Measurements from ENCODE around the gene MCTP1. TPM values are rescaled to one million over a fixed set of nuclear protein-coding genes. Genes with fewer than 3 reads are reported as not detected.
A peak's percentile ranks its signal among the peaks of the same experiment; 100 is the strongest.
"Not testable (repeated sequence)": the region's sequence is repeated elsewhere in the genome, so short reads cannot be mapped to it uniquely, and the experiment has no call there.

Gene MCTP1
- polyA plus RNA-seq, 1 donor from 2014 or later: 1.9 TPM

DNA sequence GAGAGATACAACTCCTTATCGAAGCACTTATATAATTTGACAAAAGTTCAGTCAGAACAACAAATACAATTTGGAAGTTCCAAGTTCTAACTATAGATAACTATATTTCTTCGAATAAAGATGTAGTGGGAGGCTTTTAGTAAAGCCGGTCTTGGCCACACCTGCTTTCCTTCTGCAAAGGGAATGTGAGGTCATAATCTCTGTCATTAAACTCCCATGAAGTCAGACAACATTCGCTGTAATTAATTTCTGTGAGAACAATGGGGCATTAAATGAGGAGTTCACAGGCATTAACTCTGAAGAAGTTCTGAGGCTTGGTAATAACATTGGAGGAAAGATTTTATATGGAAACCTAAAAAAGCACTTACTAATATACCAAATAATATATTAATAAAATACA is 67.5 kb downstream of the MCTP1 start:
- no peaks in the 10 kb centered on the region for H3K27me3 ChIP-seq (ENCODE audit: insufficient read depth, low read depth, low read length)
- H3K4me2 ChIP-seq (ENCODE audit: low read length): no peak overlapping the region
- H4K20me1 ChIP-seq (ENCODE audit: insufficient read depth): no peaks in the 10 kb centered on the region
- TF ChIP-seq, protein P1, sequence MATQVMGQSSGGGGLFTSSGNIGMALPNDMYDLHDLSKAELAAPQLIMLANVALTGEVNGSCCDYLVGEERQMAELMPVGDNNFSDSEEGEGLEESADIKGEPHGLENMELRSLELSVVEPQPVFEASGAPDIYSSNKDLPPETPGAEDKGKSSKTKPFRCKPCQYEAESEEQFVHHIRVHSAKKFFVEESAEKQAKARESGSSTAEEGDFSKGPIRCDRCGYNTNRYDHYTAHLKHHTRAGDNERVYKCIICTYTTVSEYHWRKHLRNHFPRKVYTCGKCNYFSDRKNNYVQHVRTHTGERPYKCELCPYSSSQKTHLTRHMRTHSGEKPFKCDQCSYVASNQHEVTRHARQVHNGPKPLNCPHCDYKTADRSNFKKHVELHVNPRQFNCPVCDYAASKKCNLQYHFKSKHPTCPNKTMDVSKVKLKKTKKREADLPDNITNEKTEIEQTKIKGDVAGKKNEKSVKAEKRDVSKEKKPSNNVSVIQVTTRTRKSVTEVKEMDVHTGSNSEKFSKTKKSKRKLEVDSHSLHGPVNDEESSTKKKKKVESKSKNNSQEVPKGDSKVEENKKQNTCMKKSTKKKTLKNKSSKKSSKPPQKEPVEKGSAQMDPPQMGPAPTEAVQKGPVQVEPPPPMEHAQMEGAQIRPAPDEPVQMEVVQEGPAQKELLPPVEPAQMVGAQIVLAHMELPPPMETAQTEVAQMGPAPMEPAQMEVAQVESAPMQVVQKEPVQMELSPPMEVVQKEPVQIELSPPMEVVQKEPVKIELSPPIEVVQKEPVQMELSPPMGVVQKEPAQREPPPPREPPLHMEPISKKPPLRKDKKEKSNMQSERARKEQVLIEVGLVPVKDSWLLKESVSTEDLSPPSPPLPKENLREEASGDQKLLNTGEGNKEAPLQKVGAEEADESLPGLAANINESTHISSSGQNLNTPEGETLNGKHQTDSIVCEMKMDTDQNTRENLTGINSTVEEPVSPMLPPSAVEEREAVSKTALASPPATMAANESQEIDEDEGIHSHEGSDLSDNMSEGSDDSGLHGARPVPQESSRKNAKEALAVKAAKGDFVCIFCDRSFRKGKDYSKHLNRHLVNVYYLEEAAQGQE (IDR thresholded peaks at IDR 0.05; ENCODE audit: borderline replicate concordance): no peak
- no peak for TF ChIP-seq EP300 (conservative IDR thresholded peaks at IDR 0.05; ENCODE audit: poor library complexity, severe bottlenecking)
- TF ChIP-seq MXI1 (conservative IDR thresholded peaks at IDR 0.05; ENCODE audit: poor library complexity, severe bottlenecking): no peak
- TF ChIP-seq SMC3 (conservative IDR thresholded peaks at IDR 0.05; ENCODE audit: poor library complexity): no peak
- TF ChIP-seq TAF1 (IDR thresholded peaks at IDR 0.05; ENCODE audit: low read depth): no peak
- no peak for TF ChIP-seq EZH2 (IDR thresholded peaks at IDR 0.05; ENCODE audit: borderline replicate concordance, insufficient read depth, low read length, poor library complexity, severe bottlenecking)
- no peak for TF ChIP-seq RAD21 (conservative IDR thresholded peaks at IDR 0.05)
- TF ChIP-seq POLR2AphosphoS5 (IDR thresholded peaks at IDR 0.05): no peak
- TF ChIP-seq, protein P2, sequence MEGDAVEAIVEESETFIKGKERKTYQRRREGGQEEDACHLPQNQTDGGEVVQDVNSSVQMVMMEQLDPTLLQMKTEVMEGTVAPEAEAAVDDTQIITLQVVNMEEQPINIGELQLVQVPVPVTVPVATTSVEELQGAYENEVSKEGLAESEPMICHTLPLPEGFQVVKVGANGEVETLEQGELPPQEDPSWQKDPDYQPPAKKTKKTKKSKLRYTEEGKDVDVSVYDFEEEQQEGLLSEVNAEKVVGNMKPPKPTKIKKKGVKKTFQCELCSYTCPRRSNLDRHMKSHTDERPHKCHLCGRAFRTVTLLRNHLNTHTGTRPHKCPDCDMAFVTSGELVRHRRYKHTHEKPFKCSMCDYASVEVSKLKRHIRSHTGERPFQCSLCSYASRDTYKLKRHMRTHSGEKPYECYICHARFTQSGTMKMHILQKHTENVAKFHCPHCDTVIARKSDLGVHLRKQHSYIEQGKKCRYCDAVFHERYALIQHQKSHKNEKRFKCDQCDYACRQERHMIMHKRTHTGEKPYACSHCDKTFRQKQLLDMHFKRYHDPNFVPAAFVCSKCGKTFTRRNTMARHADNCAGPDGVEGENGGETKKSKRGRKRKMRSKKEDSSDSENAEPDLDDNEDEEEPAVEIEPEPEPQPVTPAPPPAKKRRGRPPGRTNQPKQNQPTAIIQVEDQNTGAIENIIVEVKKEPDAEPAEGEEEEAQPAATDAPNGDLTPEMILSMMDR (IDR thresholded peaks at IDR 0.05; ENCODE audit: poor library complexity, severe bottlenecking): no peak
- H3K27ac ChIP-seq (ENCODE audit: low read length): no peak overlapping the region
- no peak overlapping the region for H3K4me3 ChIP-seq (ENCODE audit: low read length)
- H3K36me3 ChIP-seq (ENCODE audit: insufficient read depth, low read length): no peaks in the 10 kb centered on the region
- H3K9ac ChIP-seq (ENCODE audit: low read length): no peak overlapping the region
- H3K9me3 ChIP-seq (ENCODE audit: low read length): no peaks in the 10 kb centered on the region
- peaks cover 3% of the 10 kb centered on the region for H3F3A ChIP-seq (ENCODE audit: insufficient read depth, low read length, poor library complexity, severe bottlenecking)
- H3K9me2 ChIP-seq (ENCODE audit: insufficient read depth, low read length): no peaks in the 10 kb centered on the region
- no peaks in the 10 kb centered on the region for H3K79me2 ChIP-seq (replicated peaks; ENCODE audit: insufficient read depth, low read length)
- H2AFZ ChIP-seq (ENCODE audit: low read depth, low read length): no peak overlapping the region

DNA sequence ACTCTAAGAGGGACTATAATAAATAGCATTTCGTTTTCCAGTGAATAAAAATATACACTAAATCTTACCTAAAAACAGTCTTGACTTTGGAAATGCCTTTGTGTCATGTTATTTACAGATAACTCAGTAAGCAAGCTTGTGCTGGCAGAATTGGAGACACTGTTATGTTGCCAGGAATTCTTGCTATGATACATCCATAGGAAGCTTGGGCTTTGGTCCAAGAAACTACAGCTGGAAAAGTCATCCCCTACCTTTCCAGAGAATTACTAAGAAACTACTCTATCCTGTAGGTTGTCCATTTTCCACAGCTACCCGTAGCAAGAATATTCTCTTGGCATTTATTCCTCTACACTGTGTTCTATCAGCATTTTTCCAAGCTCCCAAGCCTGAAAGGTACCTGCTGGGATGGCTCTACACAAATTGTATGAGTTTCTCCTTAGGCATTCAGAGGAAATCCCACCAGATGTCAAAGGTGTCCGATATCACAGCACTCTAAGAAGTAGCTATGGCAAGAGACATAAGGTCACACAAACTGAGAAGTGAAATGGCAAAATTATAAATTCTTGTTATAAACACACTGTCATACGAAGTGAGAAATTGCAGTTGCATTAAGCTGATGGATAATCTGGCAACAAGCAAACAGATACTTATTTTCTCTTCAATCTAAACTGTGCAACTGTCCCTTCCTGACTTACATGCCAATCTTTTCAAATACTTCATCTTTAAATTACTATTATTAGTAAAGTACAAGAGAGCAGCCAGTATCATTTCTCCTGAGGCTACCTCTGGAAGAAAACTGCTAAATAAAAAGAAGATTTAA is 68.5 kb downstream of the MCTP1 start:
- Histone ChIP-seq H3F3A (ENCODE audit: insufficient read depth, low read length, poor library complexity, severe bottlenecking) (peaks cover 3% of the 10 kb centered on the region), H3K4me3 (ENCODE audit: low read length) (no peak overlapping the region), H3K9ac (ENCODE audit: low read length) (no peak overlapping the region), H3K79me2 (replicated peaks; ENCODE audit: insufficient read depth, low read length) (no peaks in the 10 kb centered on the region), H3K9me3 (ENCODE audit: low read length) (no peaks in the 10 kb centered on the region), H3K4me2 (ENCODE audit: low read length) (no peak overlapping the region), H3K27ac (ENCODE audit: low read length) (peak overlapping the region; percentile 3), H4K20me1 (ENCODE audit: insufficient read depth) (no peaks in the 10 kb centered on the region), H2AFZ (ENCODE audit: low read depth, low read length) (no peak overlapping the region), H3K27me3 (ENCODE audit: insufficient read depth, low read depth, low read length) (no peaks in the 10 kb centered on the region), H3K9me2 (ENCODE audit: insufficient read depth, low read length) (no peaks in the 10 kb centered on the region), H3K36me3 (ENCODE audit: insufficient read depth, low read length) (no peaks in the 10 kb centered on the region)
- peak; percentile 78 for TF ChIP-seq POLR2AphosphoS5 (IDR thresholded peaks at IDR 0.05)
- TF ChIP-seq SMC3 (conservative IDR thresholded peaks at IDR 0.05; ENCODE audit: poor library complexity): no peak
- TF ChIP-seq, protein P2 (IDR thresholded peaks at IDR 0.05; ENCODE audit: poor library complexity, severe bottlenecking): no peak
- TF ChIP-seq RAD21 (conservative IDR thresholded peaks at IDR 0.05): no peak
- TF ChIP-seq, protein P1 (IDR thresholded peaks at IDR 0.05; ENCODE audit: borderline replicate concordance): peak; percentile 88
- TF ChIP-seq EP300 (conservative IDR thresholded peaks at IDR 0.05; ENCODE audit: poor library complexity, severe bottlenecking): peak; percentile 82
- TF ChIP-seq TAF1 (IDR thresholded peaks at IDR 0.05; ENCODE audit: low read depth): no peak
- no peak for TF ChIP-seq MXI1 (conservative IDR thresholded peaks at IDR 0.05; ENCODE audit: poor library complexity, severe bottlenecking)
- no peak for TF ChIP-seq EZH2 (IDR thresholded peaks at IDR 0.05; ENCODE audit: borderline replicate concordance, insufficient read depth, low read length, poor library complexity, severe bottlenecking)

DNA sequence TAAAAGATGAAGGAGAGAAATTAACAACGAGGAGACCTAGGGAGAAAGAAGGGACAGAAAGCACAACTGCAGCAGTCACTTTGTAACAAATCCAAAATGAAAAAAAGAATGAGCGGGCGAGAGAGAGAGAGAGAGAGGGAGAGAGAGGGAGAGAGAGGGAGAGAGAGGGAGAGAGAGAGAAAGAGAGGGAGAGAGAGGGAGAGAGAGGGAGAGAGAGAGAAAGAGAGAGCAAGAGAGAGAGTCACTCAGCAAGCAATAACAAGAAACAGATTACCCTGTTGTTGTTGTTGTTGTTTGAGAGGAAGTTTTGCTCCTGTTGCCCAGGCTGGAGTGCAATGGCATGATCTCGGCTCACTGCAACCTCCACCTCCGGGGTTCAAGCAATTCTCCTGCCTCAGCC is 77.1 kb downstream of the MCTP1 start:
- H3K27me3 ChIP-seq (ENCODE audit: insufficient read depth, low read depth, low read length); H3K9me3 ChIP-seq (ENCODE audit: low read length); H3K36me3 ChIP-seq (ENCODE audit: insufficient read depth, low read length); H3F3A ChIP-seq (ENCODE audit: insufficient read depth, low read length, poor library complexity, severe bottlenecking); H4K20me1 ChIP-seq (ENCODE audit: insufficient read depth); H3K27ac ChIP-seq (ENCODE audit: low read length); H3K9me2 ChIP-seq (ENCODE audit: insufficient read depth, low read length); H3K4me3 ChIP-seq (ENCODE audit: low read length); H3K9ac ChIP-seq (ENCODE audit: low read length); H3K79me2 ChIP-seq (replicated peaks; ENCODE audit: insufficient read depth, low read length); H3K4me2 ChIP-seq (ENCODE audit: low read length); H2AFZ ChIP-seq (ENCODE audit: low read depth, low read length): not testable (repeated sequence)

Data from neural cell (in vitro differentiated cells).